Stimulated activated CD4-positive, alpha-beta T cell treated with anti-CD3 and anti-CD28 coated beads, Interleukin-1b, Interleukin-23, amount 100 ng/mL, for 4 hours (primary cell): ENCODE measurements around the gene PSMA1.

Source experiments
- DNase-seq, 2 donors: peaks; one replicate each; pipeline ENCODE4 v3.0.0-alpha.2; 2020; ENCODE audit warnings: low read depth in 2 of 2

PSMA1 gene

DNA sequence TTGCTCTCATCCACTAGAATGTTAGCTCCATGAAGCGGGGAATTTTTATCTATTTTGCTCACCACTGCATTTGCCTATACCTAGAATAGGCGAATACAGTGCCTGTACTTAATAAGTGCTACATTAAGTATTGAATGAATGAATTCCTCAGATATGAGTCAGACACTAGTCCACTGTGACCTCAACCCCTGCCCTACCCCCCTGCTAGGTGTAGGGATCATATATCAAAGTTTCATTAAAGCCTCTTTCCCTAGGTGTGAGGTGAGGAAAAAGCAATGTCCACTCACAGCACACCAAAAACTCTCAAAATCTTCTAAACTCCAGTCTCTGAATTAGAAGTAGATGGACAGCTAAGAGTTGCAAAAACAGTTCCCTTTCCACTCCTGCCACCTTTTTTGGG is 9.8 kb upstream of the PSMA1 start:
- DNase-seq: no peak

DNA sequence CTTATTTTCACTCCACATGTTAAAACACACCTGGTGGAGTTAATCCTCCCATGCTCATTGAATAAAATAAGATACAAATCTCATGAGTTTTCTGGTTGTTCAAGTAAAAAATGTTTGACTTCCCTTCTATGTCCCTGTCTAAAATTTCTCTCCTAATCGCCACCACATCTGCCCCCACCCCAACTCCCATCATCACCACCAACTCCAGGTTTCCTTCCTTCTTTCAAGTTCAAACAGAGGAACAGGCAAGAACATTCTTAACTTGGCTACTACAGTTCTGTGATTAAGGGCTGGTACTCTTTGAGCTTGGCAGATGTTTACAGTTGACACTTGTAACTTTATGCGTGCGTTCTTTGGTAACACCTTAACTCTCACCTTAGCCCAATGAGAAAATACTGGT is 9.1 kb upstream of the PSMA1 start:
- no peak for DNase-seq

DNA sequence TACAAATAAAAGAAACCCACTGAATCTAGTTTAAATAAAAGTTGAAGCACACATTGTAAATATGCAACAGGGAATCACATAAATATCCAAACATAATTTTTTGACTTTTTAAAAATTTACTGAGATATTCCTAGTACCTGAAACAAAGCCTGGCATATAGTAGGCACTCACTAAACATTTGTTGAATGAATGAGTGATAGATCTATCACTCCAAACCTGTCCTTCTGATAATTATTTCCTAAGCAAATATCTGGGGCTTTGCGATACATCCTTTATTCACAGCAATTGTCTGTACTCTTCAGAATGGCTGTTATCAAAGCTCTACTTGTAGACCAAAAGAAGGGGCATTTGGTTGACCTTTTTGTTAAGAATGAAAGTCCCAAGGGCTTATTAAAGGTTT is 2.6 kb upstream of the PSMA1 start:
- no peak for DNase-seq

DNA sequence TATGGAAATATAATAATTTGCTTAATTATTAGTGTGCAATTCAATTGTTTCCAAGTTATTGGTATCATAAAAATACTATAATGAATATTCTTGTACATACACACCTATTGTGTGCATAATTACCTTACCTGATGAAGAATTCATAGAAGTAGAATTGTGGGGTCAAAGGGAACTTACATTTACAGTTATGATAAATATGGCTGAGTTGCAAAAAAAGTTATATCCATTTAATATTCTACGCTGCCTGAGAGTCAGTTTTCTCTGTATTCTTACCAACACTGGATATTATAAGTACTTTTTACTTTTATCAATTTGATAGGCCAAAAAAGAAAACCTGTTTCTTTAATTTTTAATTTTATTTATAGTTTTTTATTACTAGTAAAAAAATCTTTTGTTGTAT is 2.1 kb upstream of the PSMA1 start:
- no peak for DNase-seq

DNA sequence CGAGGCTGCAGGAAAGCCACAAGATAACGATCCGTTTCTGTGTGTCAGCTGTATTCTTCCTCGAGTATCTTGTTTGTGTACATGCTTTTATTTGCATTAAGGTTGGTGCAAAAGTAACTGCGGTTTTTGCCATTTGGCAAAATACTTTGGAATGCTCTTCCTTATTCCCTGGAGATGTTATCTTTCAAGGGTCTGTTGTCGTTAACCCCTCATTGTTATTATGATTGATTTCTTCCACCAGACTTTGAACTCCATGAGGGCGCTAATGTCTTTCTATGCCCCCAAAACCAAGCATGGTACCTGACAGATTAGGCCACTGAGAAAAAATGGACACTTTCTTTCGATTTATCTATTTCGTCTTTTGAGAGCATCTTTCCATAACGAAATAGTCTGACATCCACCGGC is 563 bp upstream of the PSMA1 start:
- no peak for DNase-seq

DNA sequence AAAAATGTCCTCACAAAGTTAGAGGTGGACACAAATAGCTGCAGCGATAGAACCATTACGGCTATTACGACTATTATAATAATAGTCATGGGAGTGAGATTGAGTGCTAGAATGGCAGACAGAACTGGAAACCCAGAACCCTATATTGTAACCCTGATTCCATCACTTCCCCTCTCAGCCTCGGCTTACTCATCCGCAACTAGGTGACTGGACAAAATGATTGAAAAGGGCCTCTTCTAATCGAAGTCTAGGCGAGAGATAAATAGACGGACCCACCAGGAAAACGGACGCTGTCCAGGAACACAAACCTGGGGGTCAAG is 629 bp downstream of the PSMA1 start:
- no peak for DNase-seq

DNA sequence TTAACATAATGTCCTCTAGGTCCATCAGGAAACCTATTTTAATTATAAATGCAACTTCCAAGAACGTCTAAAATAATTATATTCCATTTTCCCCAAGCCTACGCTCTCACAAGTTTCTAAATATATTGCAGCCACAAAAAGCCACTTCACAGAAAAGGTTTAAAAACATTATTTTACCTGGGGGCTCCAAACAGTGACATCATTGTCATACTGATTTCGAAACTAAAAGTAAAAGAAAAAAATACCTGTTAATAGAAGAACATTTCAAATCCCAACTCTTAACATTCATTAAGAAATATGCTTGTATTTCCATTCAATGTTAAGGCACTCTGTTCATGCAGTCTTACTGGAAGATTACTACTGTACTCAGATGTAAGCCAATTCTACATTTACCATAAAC is 1.4 kb downstream of the PSMA1 start:
- DNase-seq: no peak

DNA sequence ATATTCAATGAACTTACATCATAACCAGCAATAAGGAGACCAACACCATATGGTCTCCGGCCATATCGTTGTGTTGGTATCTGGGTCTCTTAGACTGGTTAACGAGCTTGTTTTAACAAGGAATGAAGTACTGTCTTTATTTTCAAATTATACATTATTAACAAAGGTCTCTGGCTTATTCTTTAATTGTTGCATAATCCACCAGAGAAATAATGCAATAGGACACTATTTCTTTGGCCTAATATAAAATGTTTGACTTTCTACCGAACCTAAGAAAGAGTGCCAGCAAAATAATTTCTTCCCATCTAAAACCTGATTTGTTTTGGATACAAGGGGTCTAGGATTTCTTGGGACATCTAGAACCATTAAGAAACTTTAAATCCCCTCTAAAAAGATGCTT is 6.4 kb downstream of the PSMA1 start:
- DNase-seq: no peak

DNA sequence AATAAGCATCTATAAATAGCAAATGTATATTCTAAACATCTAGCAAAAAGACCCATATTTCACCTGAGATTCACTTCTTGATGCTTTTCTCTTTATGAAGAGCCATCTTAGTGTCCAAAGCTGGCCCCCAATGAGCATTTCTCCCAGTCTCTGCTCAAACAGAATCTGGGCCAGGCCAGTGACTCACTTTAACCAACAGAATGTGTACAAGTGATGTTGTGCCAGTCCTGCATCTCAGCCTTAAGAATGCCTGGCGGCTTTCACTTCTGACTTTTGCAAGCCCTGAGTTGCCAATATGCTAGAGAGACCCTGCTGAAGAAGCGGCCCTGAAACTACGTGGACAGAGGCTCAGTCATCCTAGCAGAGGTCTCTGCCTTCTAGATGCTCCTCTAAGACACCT is 13.7 kb downstream of the PSMA1 start:
- DNase-seq: no peak

DNA sequence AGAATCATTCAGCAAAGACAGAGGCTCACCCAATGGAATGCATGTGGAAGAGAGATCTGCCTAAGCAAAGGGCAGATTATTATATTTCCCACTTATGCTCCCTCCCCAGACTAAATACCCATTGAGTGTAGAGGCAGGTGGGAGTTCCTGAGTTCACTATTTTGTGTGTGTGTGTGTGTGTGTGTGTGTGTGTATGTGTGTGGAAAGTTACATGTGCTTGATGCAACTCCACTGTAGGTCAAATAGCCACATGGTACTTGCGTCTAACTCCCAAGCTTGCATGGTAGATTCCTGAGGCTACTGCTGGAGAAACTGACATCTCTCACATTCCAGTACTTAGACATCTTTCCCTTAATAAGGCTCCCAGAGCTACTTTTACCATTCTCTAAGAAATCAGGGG is 17.2 kb downstream of the PSMA1 start:
- DNase-seq: no peak

DNA sequence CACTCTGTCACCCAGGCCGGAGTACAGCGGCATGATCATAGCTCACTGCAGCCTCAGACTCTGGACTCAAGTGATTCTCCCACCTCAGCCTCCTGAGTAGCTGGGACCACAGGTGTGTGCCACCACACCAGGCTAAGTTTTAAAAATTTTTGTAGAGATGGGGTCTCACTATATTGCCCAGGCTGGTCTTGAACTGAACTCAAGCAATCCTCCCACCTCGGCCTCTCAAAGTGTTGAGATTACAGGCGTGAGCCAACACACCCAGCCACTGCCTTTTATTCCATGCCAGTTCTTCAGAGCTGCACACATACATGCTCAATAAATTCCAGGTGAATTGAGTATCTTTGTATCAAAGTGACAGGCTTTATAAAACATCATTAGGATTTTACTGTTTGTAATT is 18.1 kb downstream of the PSMA1 start:
- no peak for DNase-seq

DNA sequence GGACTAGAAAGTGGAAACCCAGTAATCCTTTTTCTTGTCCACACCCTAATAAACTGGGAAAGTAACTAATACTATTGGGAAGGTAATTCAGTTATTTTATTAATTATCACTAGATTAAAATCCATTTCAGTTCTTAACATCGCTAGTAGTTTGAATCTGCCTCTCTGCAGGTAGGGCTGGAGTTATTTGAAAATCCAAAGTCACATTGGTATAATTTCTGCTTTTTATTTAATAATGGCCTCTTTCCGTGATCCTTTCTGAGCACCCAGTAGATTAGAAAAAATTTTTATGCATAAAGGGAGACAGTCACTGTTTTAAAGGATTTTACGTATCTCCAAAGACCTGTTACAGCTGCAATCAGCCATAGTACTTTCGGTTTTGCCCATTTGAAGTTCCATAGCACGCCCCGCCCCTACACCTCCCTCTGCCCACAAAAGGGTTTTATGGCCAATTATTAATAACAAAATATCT is 20.0 kb downstream of the PSMA1 start:
- peak; percentile 15 to 32 for DNase-seq

DNA sequence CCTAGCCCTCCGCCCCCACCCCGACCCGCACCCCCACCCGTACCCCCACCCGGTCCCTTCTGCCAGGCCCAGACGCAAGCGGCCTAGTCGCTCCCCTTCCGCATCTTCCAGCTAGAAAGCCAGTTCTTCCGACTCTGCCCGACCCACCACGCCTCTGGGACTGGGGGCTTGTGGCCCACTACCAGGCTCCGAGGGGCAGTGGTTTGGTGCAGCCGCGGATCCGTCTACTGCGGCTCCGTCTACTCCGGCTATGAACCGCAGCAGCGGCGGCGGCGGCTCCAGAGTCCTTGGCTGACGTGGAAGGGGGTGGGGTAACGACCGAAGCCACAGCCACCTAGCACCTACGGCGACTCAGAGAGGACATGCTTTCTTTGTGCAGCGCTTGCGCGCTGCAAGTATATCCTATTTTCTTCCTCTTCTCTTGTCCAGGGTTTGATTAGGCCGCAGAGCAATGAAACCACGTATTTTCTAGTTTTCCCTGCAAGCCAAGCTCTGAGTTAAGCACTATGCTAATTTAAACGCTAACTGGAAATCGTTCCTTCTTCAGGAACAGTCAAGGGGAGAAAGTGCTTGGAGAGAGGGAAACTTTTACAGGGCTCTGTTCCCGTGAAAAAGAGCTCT is 20.5 kb downstream of the PSMA1 start, which contains the start of gene COPB1:
TSS of gene COPB1 (minus strand) at position 252 of the 621 bp plus-strand sequence. CDS start 883 bp downstream, outside the sequence.
- peak; percentile 79 to 81 for DNase-seq

DNA sequence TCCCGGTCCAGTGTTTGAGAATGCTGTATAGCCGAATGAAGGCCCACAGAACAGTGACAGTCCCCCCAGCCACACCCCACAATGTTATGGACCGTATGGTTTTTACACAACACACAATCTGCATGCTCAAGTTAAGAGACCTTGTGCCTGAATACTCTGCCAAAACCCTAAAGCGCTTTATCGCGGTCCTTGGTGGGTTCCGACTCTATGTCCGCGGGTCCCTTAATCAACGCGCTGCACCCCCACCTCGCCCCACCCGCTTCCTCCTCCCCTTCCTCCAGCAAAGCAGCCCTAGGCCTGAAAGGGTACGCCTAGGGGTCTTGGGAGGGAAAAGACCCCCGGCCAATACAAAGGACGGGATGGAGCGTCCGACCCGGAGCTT is 21.0 kb downstream of the PSMA1 start:
- DNase-seq: peak in 1 of 2 donors; percentile 18

DNA sequence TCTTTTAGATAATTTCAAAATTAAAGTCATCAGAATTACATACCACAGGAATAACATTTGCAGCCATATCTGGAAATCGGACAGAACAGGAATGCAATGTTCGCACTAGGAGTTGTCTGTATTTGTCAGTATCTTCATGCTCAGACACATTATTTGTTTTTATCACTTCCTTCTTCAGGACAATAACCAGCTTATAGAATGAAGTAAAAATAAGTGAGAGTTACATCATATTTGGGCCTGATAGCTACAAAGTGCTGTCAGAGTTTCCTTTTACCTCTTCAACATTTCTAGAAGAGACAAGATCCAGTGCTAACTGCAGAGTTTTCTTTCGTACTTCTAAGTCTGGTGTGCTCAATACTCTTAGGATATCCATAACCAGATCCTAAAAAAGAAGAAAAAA is 39.5 kb downstream of the PSMA1 start:
- DNase-seq: no peak

DNA sequence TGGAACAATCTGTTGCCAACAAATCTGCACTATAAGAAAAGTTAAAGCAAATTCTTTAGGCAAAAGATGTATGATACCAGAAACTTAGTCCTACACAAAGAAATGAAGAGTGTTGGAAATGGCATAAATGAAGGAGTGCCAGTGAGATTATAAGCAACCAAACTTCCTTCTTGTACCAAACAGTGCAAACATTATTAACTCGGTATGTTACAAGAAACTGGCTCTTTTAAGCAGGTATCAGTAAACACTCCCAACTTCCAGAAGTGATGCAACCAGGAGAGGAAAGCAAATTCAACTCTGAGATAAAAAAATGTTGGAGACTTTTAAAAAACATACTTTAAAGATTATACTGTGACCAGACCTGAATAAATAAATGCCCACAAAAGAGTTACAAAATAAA is 49.1 kb downstream of the PSMA1 start:
- no peak for DNase-seq

DNA sequence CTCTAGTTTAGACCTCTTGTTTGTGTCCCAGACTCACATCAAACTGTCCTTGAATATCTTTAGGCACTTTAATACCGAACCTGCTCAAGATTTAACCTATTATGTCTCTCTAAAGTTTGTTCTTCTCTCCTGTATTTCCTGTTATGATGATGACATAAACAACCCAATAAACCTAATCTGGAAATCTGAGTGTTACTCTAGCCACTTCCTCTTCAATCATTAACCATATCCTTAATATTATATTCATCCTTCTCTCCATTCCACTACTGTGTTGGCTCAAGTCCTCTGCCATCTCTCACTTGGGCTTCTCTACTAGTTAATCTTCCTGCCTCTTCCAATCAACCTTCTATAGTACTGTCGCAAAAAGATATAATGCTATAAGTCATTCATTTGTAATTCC is 56.6 kb downstream of the PSMA1 start:
- no peak for DNase-seq

DNA sequence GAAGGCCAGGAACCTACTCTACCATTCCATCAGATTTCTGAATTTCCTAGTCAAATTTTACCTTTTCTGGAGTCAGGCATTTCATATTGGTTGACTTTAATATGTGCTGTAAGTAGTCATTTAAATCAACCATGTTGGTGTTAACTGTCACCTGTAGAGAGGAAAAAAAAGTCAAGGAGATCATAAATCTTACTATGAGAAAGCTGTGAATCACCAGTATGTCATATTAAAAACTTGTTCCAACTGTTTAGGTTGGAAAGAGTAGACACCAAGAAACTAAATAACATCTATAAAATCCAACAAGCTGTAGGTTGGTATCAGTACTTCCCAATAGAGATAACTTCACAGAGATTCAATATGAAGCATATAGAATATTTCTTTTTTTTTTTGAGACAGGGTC is 60.0 kb downstream of the PSMA1 start:
- no peak for DNase-seq

DNA sequence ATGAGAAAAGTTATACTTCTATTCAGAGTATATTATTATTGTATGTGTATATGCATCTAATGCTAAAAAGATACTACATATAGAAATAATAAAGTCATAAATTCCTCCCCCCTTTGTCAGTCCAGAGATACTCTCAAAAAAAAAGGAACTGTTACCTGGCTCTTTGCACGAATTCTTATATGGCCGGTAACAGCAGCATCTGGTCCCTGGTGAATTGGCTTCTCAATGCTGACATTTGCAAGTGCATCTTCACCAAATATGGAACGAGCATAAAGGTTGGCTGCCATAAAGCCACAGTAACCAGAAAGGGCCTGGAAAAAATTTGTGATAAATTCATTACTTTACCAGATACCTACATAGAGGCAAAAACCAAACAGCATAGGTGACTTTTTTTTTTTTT is 61.8 kb downstream of the PSMA1 start:
- DNase-seq: no peak

DNA sequence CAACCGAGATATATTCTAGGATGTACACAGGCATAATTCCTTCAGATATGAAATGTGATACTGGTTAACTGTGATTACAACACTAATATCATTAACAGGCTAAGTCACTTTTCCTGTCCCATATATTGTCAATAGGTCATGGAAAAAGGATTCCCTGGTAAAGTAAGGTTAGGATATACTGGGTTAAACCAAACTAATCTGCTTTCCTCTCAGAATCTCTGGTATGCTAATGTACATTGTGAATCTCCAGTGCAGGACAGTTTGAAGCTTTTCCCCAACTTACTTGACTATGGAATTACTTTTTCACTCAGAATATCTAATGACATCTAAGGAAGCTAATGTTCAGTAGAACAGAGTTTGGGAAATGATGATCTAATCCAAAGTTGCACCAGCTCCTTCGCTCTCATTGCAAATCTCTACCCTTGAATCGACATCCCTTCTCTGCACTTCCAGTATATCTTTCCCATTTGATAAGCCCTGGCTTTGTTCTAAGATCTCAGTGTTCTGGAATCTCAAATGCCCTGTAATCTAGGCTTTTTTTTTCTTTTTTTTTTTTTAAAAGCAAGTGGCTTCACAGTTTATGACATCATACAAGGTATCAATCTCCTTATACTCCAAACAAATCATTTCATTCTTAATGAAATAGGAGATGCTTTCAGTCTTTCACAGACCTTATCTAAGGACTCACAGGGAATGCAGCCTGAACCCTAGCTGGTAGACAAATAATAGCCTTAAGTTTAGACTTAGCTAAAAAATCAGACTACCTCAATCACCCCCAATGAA is 64.3 kb downstream of the PSMA1 start:
- no peak for DNase-seq
